GM18505 (cell line): ENCODE measurements around the gene DZIP1.
A peak's percentile ranks its signal among the peaks of the same experiment; 100 is the strongest.

Source experiments
- ATAC-seq: cut with Tn5 transposase; IDR thresholded peaks from one replicate; pipeline ENCODE4 v1.9.1; 2021; ENCODE audit not compliant: unreplicated experiment
- POLR2A ChIP-seq: IDR thresholded peaks from 4 replicates; pipeline ENCODE4 v1.6.1; 2011; ENCODE audit warnings: borderline replicate concordance; ENCODE audit not compliant: insufficient read depth, insufficient read length; ENCODE audit errors: extremely low read depth

The DZIP1 gene

GRCh38 chr13:95564091-95564490, 80.4 kb downstream of the DZIP1 start:
- TF ChIP-seq POLR2A, result no peak
- no peak for ATAC-seq

- no peak for TF ChIP-seq POLR2A
- ATAC-seq, result no peak
Observed at GRCh38 chr13:95560387-95560786, 84.1 kb downstream of the DZIP1 start.

DNA sequence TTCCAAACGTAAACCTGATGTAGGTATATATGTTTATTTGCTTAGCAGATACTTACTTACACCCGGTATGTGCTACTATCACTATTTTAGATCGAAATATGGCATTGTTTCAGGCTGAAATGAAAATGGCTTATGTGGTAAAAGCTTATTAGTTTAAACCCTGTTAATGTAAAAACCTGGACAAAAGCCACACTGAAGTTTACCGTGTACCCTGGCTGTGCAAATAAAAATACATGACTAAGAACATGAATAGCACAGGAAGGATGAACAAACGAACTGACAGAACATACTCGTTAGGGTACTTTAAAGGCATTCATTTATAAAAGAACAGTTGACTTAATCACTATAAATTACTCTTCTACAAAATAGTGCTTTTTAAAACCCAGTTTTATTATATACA, 85.4 kb downstream of the DZIP1 start:
- no peak for ATAC-seq
- TF ChIP-seq POLR2A, result no peak

- no peak for ATAC-seq
- TF ChIP-seq POLR2A, result no peak
Observed at GRCh38 chr13:95557013-95557412, 87.5 kb downstream of the DZIP1 start.

DNA sequence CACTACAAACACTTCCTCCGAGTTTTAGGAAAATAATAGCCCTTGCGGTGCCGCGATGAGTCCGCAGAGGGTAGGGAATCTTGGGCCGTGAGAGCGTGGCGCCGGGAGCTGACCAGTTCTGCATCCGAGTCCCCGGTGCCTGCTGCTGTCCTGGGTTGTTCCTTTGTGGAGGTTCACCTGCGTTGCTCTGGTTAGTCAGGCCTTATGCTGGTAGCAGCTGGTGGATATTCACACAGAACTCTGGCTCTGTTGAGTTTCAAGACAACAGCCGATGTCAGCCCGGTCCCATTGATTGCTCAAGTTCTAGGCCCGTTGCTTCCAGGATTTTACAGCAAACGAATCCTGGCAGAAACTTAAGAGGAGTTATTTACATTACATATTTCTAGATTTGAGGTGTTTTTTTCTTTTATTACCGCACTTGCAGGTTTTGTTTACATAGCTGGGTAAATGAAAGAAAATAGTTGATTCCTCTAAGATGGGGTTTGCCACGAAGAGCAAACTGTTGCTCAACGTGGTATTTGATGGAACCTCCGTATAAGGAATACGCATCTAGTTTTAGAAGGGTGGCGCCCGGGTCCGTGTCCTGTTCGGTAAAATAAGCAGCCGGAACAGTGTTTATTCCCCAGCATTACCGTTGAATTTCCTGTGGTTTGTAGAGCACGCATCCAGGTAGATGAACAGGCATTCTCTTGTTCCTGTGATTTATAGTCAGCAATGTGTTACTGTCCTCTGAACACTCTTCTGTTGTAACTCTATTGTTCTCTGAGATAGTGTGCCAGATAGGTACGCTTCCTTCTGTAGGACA, 90.7 kb downstream of the DZIP1 start:
- TF ChIP-seq POLR2A, result no peak
- ATAC-seq, result no peak

- peak; percentile 45 for ATAC-seq
- no peak for TF ChIP-seq POLR2A
Observed at GRCh38 chr13:95552539-95553441, 91.7 kb downstream of the DZIP1 start, which contains the start of gene CLDN10. CLDN10 (plus strand) TSS chr13:95552720; CDS start chr13:95552754, 34 bp downstream.

DNA sequence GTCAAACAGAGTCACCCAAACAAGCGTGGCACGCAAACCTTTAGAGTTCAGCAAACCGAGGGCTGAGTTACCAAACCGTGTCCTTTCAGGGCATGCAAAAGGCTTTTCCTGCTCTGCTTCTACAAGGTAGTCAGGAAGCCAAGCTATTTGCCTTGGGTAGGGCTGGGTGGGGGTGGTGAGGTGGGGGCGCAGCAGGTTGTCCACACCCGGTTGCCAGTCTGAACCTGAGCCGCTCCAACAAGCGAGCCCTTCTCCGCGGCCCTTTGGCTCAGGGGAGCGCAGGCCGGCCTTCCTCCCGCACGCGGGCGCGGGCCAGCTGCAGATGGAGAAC, 92.3 kb downstream of the DZIP1 start:
- peak; percentile 29 for ATAC-seq
- TF ChIP-seq POLR2A, result no peak

GRCh38 chr13:95547531-95548167, 96.9 kb downstream of the DZIP1 start:
- no peak for TF ChIP-seq POLR2A
- ATAC-seq, result no peak

- ATAC-seq, result no peak
- no peak for TF ChIP-seq POLR2A
Observed at GRCh38 chr13:95546919-95547318, 97.6 kb downstream of the DZIP1 start.

DNA sequence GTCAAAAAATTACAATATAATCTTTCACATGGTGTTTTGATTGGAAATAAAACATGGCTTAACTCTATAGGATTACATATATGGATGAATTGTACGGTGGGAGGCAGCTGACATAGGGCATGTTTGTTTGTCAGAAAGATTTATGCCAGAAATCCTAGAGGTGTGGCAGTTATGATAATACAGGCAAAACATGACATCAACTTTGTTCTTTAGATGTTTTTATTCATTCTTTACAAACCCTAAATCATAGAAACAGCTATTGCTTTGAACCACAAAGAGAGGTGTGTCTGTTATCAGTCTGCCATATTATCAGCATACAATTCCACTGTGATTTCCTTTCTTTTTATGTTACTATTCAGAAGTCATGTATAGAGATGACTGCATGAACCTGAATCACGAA, 100.2 kb downstream of the DZIP1 start:
- ATAC-seq, result no peak
- no peak for TF ChIP-seq POLR2A

GRCh38 chr13:95541911-95542474, 102.5 kb downstream of the DZIP1 start:
- TF ChIP-seq POLR2A, result no peak
- ATAC-seq, result no peak

DNA sequence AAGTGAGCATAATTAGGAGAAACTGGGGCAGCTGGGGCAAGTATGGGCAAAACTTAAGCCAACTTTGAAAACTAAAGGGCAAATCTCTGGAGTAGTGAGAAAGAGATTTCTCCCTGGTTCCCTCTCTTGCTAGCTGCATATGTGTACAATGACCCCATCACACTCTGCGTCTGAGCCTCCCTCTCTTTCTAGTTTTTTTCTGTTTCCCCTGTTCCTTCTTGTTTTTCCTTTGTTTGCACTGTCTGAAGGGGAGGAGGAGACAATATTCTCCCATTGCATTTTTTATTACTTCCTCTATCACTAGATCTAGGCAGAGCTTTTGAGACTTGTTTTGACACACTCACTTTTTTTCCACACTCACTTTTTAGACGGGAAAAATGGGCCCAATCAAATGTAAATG, 103.2 kb downstream of the DZIP1 start:
- no peak for ATAC-seq
- TF ChIP-seq POLR2A, result no peak

GRCh38 chr13:95540888-95541287, 103.6 kb downstream of the DZIP1 start:
- TF ChIP-seq POLR2A, result no peak
- ATAC-seq, result no peak
